ENCODE data around the gene PCNT. TPM values are rescaled to one million over a fixed set of nuclear protein-coding genes. Genes with fewer than 3 reads are reported as not detected.
A peak's percentile ranks its signal among the peaks of the same experiment; 100 is the strongest.

The PCNT gene
- total RNA-seq, 1 experiment from 2014 or later, result 34.0 TPM

- DNase-seq (ENCODE audit: unreplicated experiment), result peak; percentile 27
- peaks cover 11% of the 10 kb centered on the region for H3K4me1 Mint-ChIP-seq (ENCODE audit: insufficient read depth, unreplicated experiment)
- H3K36me3 Mint-ChIP-seq (ENCODE audit: insufficient read depth, unreplicated experiment), result peaks cover 20% of the 10 kb centered on the region
- intact Hi-C loops (cut with micrococcal nuclease), result no loop called here
- no peak overlapping the region for H3K27ac Mint-ChIP-seq (ENCODE audit: low read depth, unreplicated experiment)
- ChIA-PET POLR2A (interaction anchor here (0.6 to 0.8 kb wide), 2 partner anchors 28 to 183 kb away, joined by 3 to 4 read pairs; no protein-coding TSS in a partner anchor), CTCF (no interaction called here)
- BruUV-seq (replicated peaks), result no TSS peak
- no peak overlapping the region for H3K4me3 Mint-ChIP-seq (ENCODE audit: unreplicated experiment)
- no peaks in the 10 kb centered on the region for H3K9me3 Mint-ChIP-seq (ENCODE audit: unreplicated experiment)
- no peaks in the 10 kb centered on the region for H3K27me3 Mint-ChIP-seq (ENCODE audit: insufficient read depth, unreplicated experiment)
- no peak for TF ChIP-seq CTCF (IDR thresholded peaks at IDR 0.05; ENCODE audit: unreplicated experiment)
Measured at GRCh38 chr21:46294647-46295176, 29.2 kb upstream of the PCNT start.

- no peak for DNase-seq (ENCODE audit: unreplicated experiment)
- no peak for TF ChIP-seq CTCF (IDR thresholded peaks at IDR 0.05; ENCODE audit: unreplicated experiment)
- Mint-ChIP-seq H3K4me3 (ENCODE audit: unreplicated experiment) (no peak overlapping the region), H3K9me3 (ENCODE audit: unreplicated experiment) (no peaks in the 10 kb centered on the region), H3K4me1 (ENCODE audit: insufficient read depth, unreplicated experiment) (peaks cover 8% of the 10 kb centered on the region), H3K27ac (ENCODE audit: low read depth, unreplicated experiment) (no peak overlapping the region), H3K27me3 (ENCODE audit: insufficient read depth, unreplicated experiment) (no peaks in the 10 kb centered on the region), H3K36me3 (ENCODE audit: insufficient read depth, unreplicated experiment) (peaks cover 16% of the 10 kb centered on the region)
- intact Hi-C loops (cut with micrococcal nuclease), result no loop called here
- ChIA-PET CTCF (no interaction called here), POLR2A (interaction anchor here (0.6 to 0.8 kb wide), 2 partner anchors 28 to 183 kb away, joined by 3 to 4 read pairs; no protein-coding TSS in a partner anchor)
- no TSS peak for BruUV-seq (replicated peaks)
Measured at GRCh38 chr21:46295177-46295770, 28.7 kb upstream of the PCNT start.

- Mint-ChIP-seq H3K27me3 (ENCODE audit: insufficient read depth, unreplicated experiment) (no peaks in the 10 kb centered on the region), H3K4me1 (ENCODE audit: insufficient read depth, unreplicated experiment) (peaks cover 8% of the 10 kb centered on the region), H3K4me3 (ENCODE audit: unreplicated experiment) (no peak overlapping the region), H3K27ac (ENCODE audit: low read depth, unreplicated experiment) (no peak overlapping the region), H3K9me3 (ENCODE audit: unreplicated experiment) (no peaks in the 10 kb centered on the region), H3K36me3 (ENCODE audit: insufficient read depth, unreplicated experiment) (peaks cover 19% of the 10 kb centered on the region)
- ChIA-PET CTCF (no interaction called here), POLR2A (interaction anchor here (0.8 kb wide), 1 partner anchor 27 kb away, joined by 4 read pairs; no protein-coding TSS in a partner anchor)
- TF ChIP-seq CTCF (IDR thresholded peaks at IDR 0.05; ENCODE audit: unreplicated experiment), result no peak
- no TSS peak for BruUV-seq (replicated peaks)
- intact Hi-C loops (cut with micrococcal nuclease), result no loop called here
- DNase-seq (ENCODE audit: unreplicated experiment), result no peak
Measured at GRCh38 chr21:46295996-46296752, 27.8 kb upstream of the PCNT start.

Data from MCF 10A (cell line).